AG09309 (cell line): ENCODE results near the gene TNIK.
A peak's percentile ranks its signal among the peaks of the same experiment; 100 is the strongest.

Experiments used
- DNase-seq: peaks from one replicate; pipeline ENCODE4 v3.0.0-alpha.2; 2010; ENCODE audit warnings: low read depth
- H3K4me3 ChIP-seq: 2 replicates; pipeline ENCODE4 v1.5.1; 2011; ENCODE audit warnings: mild to moderate bottlenecking, low read depth, low read length, moderate library complexity; ENCODE audit not compliant: control insufficient read depth
- CTCF ChIP-seq: IDR thresholded peaks from 2 replicates; pipeline ENCODE4 v1.5.1; 2011; ENCODE audit warnings: mild to moderate bottlenecking, low read depth, low read length, inconsistent platforms; ENCODE audit not compliant: insufficient read depth, control insufficient read depth; ENCODE audit errors: missing control alignments

The TNIK gene

GRCh38 chr3:171459942-171460724 lies at the start of gene TNIK:
TNIK (minus strand) TSS chr3:171460405; CDS start chr3:171460063, 342 bp downstream.
- peak within 1 kb of the TSS; percentile 75 for H3K4me3 ChIP-seq
- TF ChIP-seq CTCF: peak; percentile 18
- DNase-seq: peak; percentile 39

GRCh38 chr3:171508676-171509075 lies 48.5 kb upstream of the TNIK start:
- DNase-seq: no peak

GRCh38 chr3:171508206-171508605 lies 48.0 kb upstream of the TNIK start:
- no peak overlapping the region for H3K4me3 ChIP-seq
- no peak for TF ChIP-seq CTCF
- no peak for DNase-seq

More at GRCh38 chr3:171508676-171509075, 48.5 kb upstream of the TNIK start:
- no peak overlapping the region for H3K4me3 ChIP-seq
- no peak for TF ChIP-seq CTCF

DNA sequence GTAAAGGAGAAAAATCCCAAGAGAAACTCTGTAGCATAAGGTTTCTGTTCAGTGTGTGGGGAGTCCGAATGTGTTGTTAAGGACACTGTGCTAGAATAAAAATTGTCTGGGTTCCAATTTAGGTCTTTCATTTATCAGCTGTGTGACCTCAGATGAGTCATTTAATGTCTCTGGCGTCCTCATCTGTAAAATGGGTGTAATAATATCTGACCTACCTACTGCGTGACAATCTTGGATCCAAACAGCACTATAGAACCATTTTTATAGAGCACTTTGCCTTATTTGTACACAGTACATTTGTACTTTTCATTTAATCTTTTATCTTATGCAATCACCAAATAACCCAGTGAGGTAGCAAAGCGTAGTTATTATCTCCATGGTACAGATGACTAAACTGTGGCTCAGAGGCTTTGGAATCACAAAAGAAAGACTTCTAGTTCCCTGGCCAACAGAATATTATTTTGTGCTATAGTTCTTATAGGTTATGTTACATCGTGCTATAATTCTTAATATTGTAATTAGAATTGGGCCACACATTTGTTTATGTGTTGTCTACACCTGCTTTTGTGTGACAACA lies 46.6 kb upstream of the TNIK start:
- TF ChIP-seq CTCF: no peak
- no peak for DNase-seq
- H3K4me3 ChIP-seq: no peak overlapping the region

DNA sequence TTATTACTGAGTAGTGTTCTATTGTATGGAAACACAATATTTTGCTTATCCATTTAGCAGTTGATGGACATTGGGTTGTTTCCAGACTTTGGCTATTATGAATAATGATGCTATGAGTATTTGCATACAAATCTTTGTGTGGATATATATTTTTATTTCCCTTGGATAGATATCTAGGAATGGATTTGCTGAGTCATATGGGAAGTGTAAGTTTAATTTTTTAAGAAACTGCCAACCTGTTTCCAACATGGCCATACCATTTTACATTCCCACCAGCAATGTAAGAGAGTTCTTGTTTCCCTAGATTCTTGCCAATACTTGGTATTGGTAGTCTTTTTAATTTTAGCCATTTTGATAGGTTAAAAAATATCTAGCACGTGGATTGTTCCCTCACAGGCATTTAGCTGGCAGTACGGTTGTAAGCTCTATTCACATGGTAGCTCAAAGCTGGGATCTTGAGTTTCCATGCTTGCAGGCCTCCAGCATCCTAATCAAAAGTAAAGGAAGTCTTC lies 45.7 kb upstream of the TNIK start:
- H3K4me3 ChIP-seq: no peak overlapping the region
- no peak for TF ChIP-seq CTCF
- DNase-seq: no peak

GRCh38 chr3:171504376-171504775 lies 44.2 kb upstream of the TNIK start:
- TF ChIP-seq CTCF: no peak
- H3K4me3 ChIP-seq: no peak overlapping the region

GRCh38 chr3:171503817-171504216 lies 43.6 kb upstream of the TNIK start:
- no peak for DNase-seq
- no peak for TF ChIP-seq CTCF
- H3K4me3 ChIP-seq: no peak overlapping the region

More at GRCh38 chr3:171504376-171504775, 44.2 kb upstream of the TNIK start:
- DNase-seq: no peak
